Endothelial cell of umbilical vein (primary cell): ENCODE measurements around the gene SUGCT. TPM values are rescaled to one million over a fixed set of nuclear protein-coding genes. Genes with fewer than 3 reads are reported as not detected.

Experiments used
- BruUV-seq: library from RNA; stranded (reverse); fragments of 400-500 nt; replicated peaks from 2 replicates; lab custom pipeline; 2021; lab: Mats Ljungman, UMichigan
- CTCF ChIA-PET: fragments of 300-600, 350-600 bp; sonication (Branson Sonifier 250); formaldehyde crosslinking; loops from one replicate; lab custom pipeline; 2021; ENCODE audit warnings: antibody characterized with exemption, inconsistent platforms; lab: Charles Lee
- POLR2A ChIA-PET: fragments of 300-600, 350-600 bp; sonication (Branson Sonifier 250); formaldehyde crosslinking; loops from one replicate; lab custom pipeline; 2021; ENCODE audit warnings: antibody characterized with exemption, inconsistent platforms; lab: Charles Lee
- DNase-seq: peaks from one replicate; pipeline ENCODE4 v3.0.0-alpha.2; 2011; ENCODE audit warnings: low read depth, low spot score
- FAIRE-seq: peaks from 2 replicates; lab custom pipeline; 2011; peaks lifted over from hg19 to GRCh38; lab: Jason Lieb, UNC
- H2AFZ ChIP-seq: 2 replicates; pipeline ENCODE4 v1.6.0; 2012; ENCODE audit warnings: low read depth, low read length, control low read depth, inconsistent platforms
- H3K27ac ChIP-seq: 2 replicates; pipeline ENCODE4 v1.5.1; 2011; ENCODE audit warnings: low read depth, mild to moderate bottlenecking, control low read depth, low read length, moderate library complexity; ENCODE audit not compliant: insufficient read depth
- H3K27me3 ChIP-seq, 2 experiments: 2 replicates each; pipeline versions ENCODE4 v1.6.0 to v1.6.1; 2011; ENCODE audit warnings: low read length in 2 of 2, mixed read lengths in 1 of 2; ENCODE audit not compliant: control insufficient read depth in 2 of 2, insufficient read depth in 2 of 2
- H3K36me3 ChIP-seq, 2 experiments: 2 replicates in 1 of 2; 3 replicates in 1 of 2; pipeline ENCODE4 v1.5.1; 2011; ENCODE audit warnings: low read length in 2 of 2, mild to moderate bottlenecking in 1 of 2, moderate library complexity in 1 of 2; ENCODE audit not compliant: control insufficient read depth in 2 of 2, insufficient read depth in 2 of 2; ENCODE audit errors: extremely low read depth in 1 of 2
- H3K4me1 ChIP-seq: 3 replicates; pipeline ENCODE4 v1.5.1; 2011; ENCODE audit warnings: mild to moderate bottlenecking, low read length; ENCODE audit not compliant: control insufficient read depth, insufficient read depth; ENCODE audit errors: extremely low read depth
- H3K4me2 ChIP-seq: 2 replicates; pipeline ENCODE4 v1.6.1; 2011; ENCODE audit warnings: low read length, control low read depth, mixed read lengths; ENCODE audit not compliant: insufficient read depth
- H3K4me3 ChIP-seq, 3 experiments: fragments of 200-600 bp in 1 of 3; sonication (generic), shearing (Covaris generic) in 1 of 3; replicated peaks in 1 of 3; 2 replicates each; pipeline ENCODE4 v1.5.1; 2011 to 2016; ENCODE audit warnings: control low read depth in 3 of 3, low read length in 3 of 3, mild to moderate bottlenecking in 2 of 3, inconsistent platforms in 1 of 3, low read depth in 1 of 3, moderate library complexity in 1 of 3; ENCODE audit not compliant: insufficient read depth in 1 of 3
- H3K79me2 ChIP-seq: 2 replicates; pipeline ENCODE4 v1.6.0; 2012; ENCODE audit warnings: low read length, inconsistent platforms; ENCODE audit not compliant: control insufficient read depth, insufficient read depth
- H3K9ac ChIP-seq: replicated peaks from 2 replicates; pipeline ENCODE3; 2011; ENCODE audit warnings: low read length, control low read depth; ENCODE audit not compliant: insufficient read depth; ENCODE audit errors: extremely low read depth
- H3K9me1 ChIP-seq: replicated peaks from 3 replicates; pipeline ENCODE4 v1.6.0; 2011; ENCODE audit warnings: mild to moderate bottlenecking, low read length; ENCODE audit not compliant: control insufficient read depth, insufficient read depth; ENCODE audit errors: extremely low read depth
- H3K9me3 ChIP-seq: replicated peaks from 2 replicates; pipeline ENCODE4 v1.5.1; 2012; ENCODE audit warnings: low read length, inconsistent platforms; ENCODE audit not compliant: control insufficient read depth, insufficient read depth
- H4K20me1 ChIP-seq: replicated peaks from 2 replicates; pipeline ENCODE3; 2011; ENCODE audit warnings: mild to moderate bottlenecking, low read length; ENCODE audit not compliant: control insufficient read depth, insufficient read depth; ENCODE audit errors: extremely low read depth
- EZH2 ChIP-seq: IDR thresholded peaks from 2 replicates; pipeline ENCODE4 v1.6.1; 2012; ENCODE audit warnings: borderline replicate concordance, low read depth, mild to moderate bottlenecking, moderate library complexity, low read length, inconsistent platforms; ENCODE audit not compliant: severe bottlenecking
- FOS ChIP-seq: IDR thresholded peaks from 2 replicates; pipeline ENCODE4 v1.6.1; 2011; ENCODE audit warnings: mild to moderate bottlenecking, low read length, moderate library complexity, borderline replicate concordance; ENCODE audit not compliant: insufficient read depth
- GATA2 ChIP-seq: IDR thresholded peaks from 2 replicates; pipeline ENCODE4 v1.7.0; 2011; ENCODE audit warnings: low read depth, mild to moderate bottlenecking, moderate library complexity, mixed read lengths, low read length; ENCODE audit not compliant: insufficient read length, insufficient read depth
- JUN ChIP-seq: IDR thresholded peaks from 2 replicates; pipeline ENCODE4 v1.6.1; 2011; ENCODE audit warnings: borderline replicate concordance, low read depth; ENCODE audit not compliant: insufficient read length, insufficient read depth
- MYC ChIP-seq: IDR thresholded peaks from one replicate; pipeline ENCODE4 v1.6.1; 2011; ENCODE audit warnings: mild to moderate bottlenecking, low read depth, low read length
- POLR2A ChIP-seq: IDR thresholded peaks from 2 replicates; pipeline ENCODE4 v1.6.1; 2012; ENCODE audit warnings: low read depth, mild to moderate bottlenecking, control low read depth, low read length
- POLR2AphosphoS5 ChIP-seq: IDR thresholded peaks from 2 replicates; pipeline ENCODE4 v1.6.1; 2012; ENCODE audit warnings: low read depth, mild to moderate bottlenecking, control low read depth, low read length, moderate library complexity; ENCODE audit not compliant: insufficient read depth
- dilution Hi-C: fragments of 300-500 bp; cut with MboI; formaldehyde crosslinking; loops from one replicate; pipeline ENCODE4 v1.15.0; 2019; ENCODE audit warnings: low sequenced_read_pairs; ENCODE audit not compliant: extremely low pct_ligation_motif_present
- intact Hi-C: fragments of 100-400 bp; cut with micrococcal nuclease; formaldehyde crosslinking; loops from one replicate; pipeline ENCODE4 v1.10.0; 2022
- polyA plus RNA-seq, 4 experiments: library from polyadenylated mRNA; depleted of rRNA in 3 of 4; stranded (reverse) in 3 of 4; unstranded in 1 of 4; fragments of >200 nt; gene quantifications; 2 replicates each; pipeline versions ENCODE4 v1.2.1 to v1.2.3, GENCODE V29; 2011 to 2012; ENCODE audit warnings: missing spikeins in 1 of 4
- total RNA-seq: library from RNA; stranded (reverse); gene quantifications from 2 replicates; pipeline ENCODE4 v1.2.3, GENCODE V29; 2021
- TF ChIP-seq, protein P1 (sequence below): IDR thresholded peaks from 2 replicates; pipeline ENCODE4 v1.6.1; 2011; ENCODE audit not compliant: insufficient read depth, insufficient read length
- TF ChIP-seq, protein P2 (sequence below), 2 donors: IDR thresholded peaks; 1 replicate in 1 of 2; 2 replicates in 1 of 2; pipeline ENCODE4 v1.5.1; 2011; ENCODE audit warnings: low read length in 2 of 2, mild to moderate bottlenecking in 2 of 2, moderate library complexity in 2 of 2, control low read depth in 1 of 2, inconsistent platforms in 1 of 2, low read depth in 1 of 2; ENCODE audit not compliant: insufficient read depth in 1 of 2; ENCODE audit errors: extremely low read depth in 1 of 2

SUGCT gene
- total and polyA plus RNA-seq, 2 donors (not counting 3 experiments of a cell fraction or from before 2014, with no cell fraction given): 1.2 to 1.4 TPM

DNA sequence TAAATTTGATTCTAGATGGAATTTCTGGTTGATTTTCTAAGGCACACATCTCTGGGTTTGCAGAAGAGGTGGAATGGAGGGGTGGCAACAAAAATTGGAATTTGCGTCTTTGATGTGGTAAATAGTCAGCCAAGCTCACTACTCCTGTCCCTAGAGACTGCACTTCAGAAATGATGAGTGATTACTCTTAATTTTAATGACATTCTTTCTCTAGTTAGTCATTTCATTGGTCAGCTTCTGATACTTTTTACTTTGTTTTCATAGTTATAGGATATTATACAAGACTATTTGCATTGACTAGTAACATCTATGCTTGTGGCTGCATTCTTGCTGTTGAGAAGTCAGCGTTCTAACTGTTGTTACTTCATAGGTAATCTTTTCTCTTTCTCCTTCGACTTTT, 658.3 kb downstream of the SUGCT start:
- FAIRE-seq (no peak), DNase-seq (no peak)
- no peak overlapping the region for H2AFZ ChIP-seq
- ChIA-PET POLR2A (no interaction called here), CTCF (interaction anchor here (1.2 kb wide), 1 partner anchor 12 kb away, joined by 3 read pairs; no protein-coding TSS in a partner anchor)
- intact Hi-C loops: no loop called here
- no peaks in the 10 kb centered on the region for H3K79me2 ChIP-seq
- H3K9me1 ChIP-seq: no peaks in the 10 kb centered on the region
- H3K27me3 ChIP-seq: no peaks in the 10 kb centered on the region
- no peak overlapping the region for H3K27ac ChIP-seq
- TF ChIP-seq POLR2A (no peak), FOS (no peak), GATA2 (no peak), POLR2AphosphoS5 (no peak), MYC (no peak), JUN (no peak), EZH2 (no peak)
- TF ChIP-seq, protein P1, sequence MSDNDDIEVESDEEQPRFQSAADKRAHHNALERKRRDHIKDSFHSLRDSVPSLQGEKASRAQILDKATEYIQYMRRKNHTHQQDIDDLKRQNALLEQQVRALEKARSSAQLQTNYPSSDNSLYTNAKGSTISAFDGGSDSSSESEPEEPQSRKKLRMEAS: no peak
- TF ChIP-seq, protein P2, sequence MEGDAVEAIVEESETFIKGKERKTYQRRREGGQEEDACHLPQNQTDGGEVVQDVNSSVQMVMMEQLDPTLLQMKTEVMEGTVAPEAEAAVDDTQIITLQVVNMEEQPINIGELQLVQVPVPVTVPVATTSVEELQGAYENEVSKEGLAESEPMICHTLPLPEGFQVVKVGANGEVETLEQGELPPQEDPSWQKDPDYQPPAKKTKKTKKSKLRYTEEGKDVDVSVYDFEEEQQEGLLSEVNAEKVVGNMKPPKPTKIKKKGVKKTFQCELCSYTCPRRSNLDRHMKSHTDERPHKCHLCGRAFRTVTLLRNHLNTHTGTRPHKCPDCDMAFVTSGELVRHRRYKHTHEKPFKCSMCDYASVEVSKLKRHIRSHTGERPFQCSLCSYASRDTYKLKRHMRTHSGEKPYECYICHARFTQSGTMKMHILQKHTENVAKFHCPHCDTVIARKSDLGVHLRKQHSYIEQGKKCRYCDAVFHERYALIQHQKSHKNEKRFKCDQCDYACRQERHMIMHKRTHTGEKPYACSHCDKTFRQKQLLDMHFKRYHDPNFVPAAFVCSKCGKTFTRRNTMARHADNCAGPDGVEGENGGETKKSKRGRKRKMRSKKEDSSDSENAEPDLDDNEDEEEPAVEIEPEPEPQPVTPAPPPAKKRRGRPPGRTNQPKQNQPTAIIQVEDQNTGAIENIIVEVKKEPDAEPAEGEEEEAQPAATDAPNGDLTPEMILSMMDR (IDR thresholded peaks at IDR 0.05; ENCODE audit: extremely low read depth in 1 of 2, insufficient read depth in 1 of 2, low read depth in 1 of 2, low read length in 2 of 2): no peak
- no peak overlapping the region for H3K4me3 ChIP-seq
- no TSS peak for BruUV-seq
- dilution Hi-C loops: no loop called here
- H3K36me3 ChIP-seq: no peaks in the 10 kb centered on the region
- no peaks in the 10 kb centered on the region for H3K9me3 ChIP-seq
- no peaks in the 10 kb centered on the region for H3K4me1 ChIP-seq
- no peak overlapping the region for H3K9ac ChIP-seq
- no peak overlapping the region for H3K4me2 ChIP-seq
- H4K20me1 ChIP-seq: peaks cover 4% of the 10 kb centered on the region
